IPS DF 6.9 (cell line): ENCODE results near the gene LANCL1.
A peak's percentile ranks its signal among the peaks of the same experiment; 100 is the strongest.

Source experiments
- DNase-seq: peaks from one replicate; pipeline ENCODE4 v3.0.0-alpha.2; 2013; ENCODE audit warnings: low read depth, low spot score
- H3K27ac ChIP-seq: one replicate; pipeline ENCODE4 v1.5.1; 2013; ENCODE audit warnings: low read length, control low read depth
- H3K27me3 ChIP-seq: 2 replicates; pipeline ENCODE4 v1.6.1; 2013; ENCODE audit warnings: mild to moderate bottlenecking, low read length; ENCODE audit not compliant: control insufficient read depth, insufficient read depth
- H3K36me3 ChIP-seq: 2 replicates; pipeline ENCODE4 v1.6.1; 2013; ENCODE audit warnings: low read length; ENCODE audit not compliant: control insufficient read depth, insufficient read depth
- H3K4me1 ChIP-seq: 2 replicates; pipeline ENCODE4 v1.6.1; 2013; ENCODE audit warnings: low read length; ENCODE audit not compliant: control insufficient read depth, insufficient read depth
- H3K4me3 ChIP-seq: 2 replicates; pipeline ENCODE4 v1.5.1; 2013; ENCODE audit warnings: mild to moderate bottlenecking, low read length
- H3K9me3 ChIP-seq: 2 replicates; pipeline ENCODE4 v1.6.1; 2013; ENCODE audit warnings: low read length, inconsistent platforms; ENCODE audit not compliant: control insufficient read depth, insufficient read depth
- WGBS: extraction: QIAGEN DNeasy Blood & Tissue Kit; methylation state at CpG from one replicate; pipeline ENCODE4 v1.1.7; 2013; ENCODE audit warnings: mixed read lengths, missing lambda C conversion rate; ENCODE audit not compliant: insufficient read length, insufficient coverage; 5-methylcytosine and 5-hydroxymethylcytosine counted together

Gene LANCL1

GRCh38 chr2:210493528-210493927 lies 17.0 kb upstream of the LANCL1 start:
- no CpG with 5 or more reads among the region's 3 CpGs for WGBS
- DNase-seq = no peak
- no peak overlapping the region for H3K4me3 ChIP-seq
- H3K27ac ChIP-seq = no peak overlapping the region
- no peaks in the 10 kb centered on the region for H3K9me3 ChIP-seq
- no peaks in the 10 kb centered on the region for H3K4me1 ChIP-seq
- no peaks in the 10 kb centered on the region for H3K36me3 ChIP-seq
- H3K27me3 ChIP-seq = no peaks in the 10 kb centered on the region

- H3K9me3 ChIP-seq = no peaks in the 10 kb centered on the region
- no peaks in the 10 kb centered on the region for H3K27me3 ChIP-seq
- H3K36me3 ChIP-seq = no peaks in the 10 kb centered on the region
- no peak for DNase-seq
- H3K27ac ChIP-seq = no peak overlapping the region
- H3K4me3 ChIP-seq = no peak overlapping the region
- no CpG with 5 or more reads among the region's 2 CpGs for WGBS
- H3K4me1 ChIP-seq = peaks cover 4% of the 10 kb centered on the region
Observed at GRCh38 chr2:210481601-210482175, 5.1 kb upstream of the LANCL1 start.

GRCh38 chr2:210480764-210481163 lies 4.2 kb upstream of the LANCL1 start:
- Histone ChIP-seq H3K27me3 (no peaks in the 10 kb centered on the region), H3K36me3 (no peaks in the 10 kb centered on the region), H3K9me3 (no peaks in the 10 kb centered on the region), H3K4me3 (no peak overlapping the region), H3K4me1 (peaks cover 4% of the 10 kb centered on the region), H3K27ac (no peak overlapping the region)
- no CpG with 5 or more reads among the region's 2 CpGs for WGBS
- DNase-seq = no peak

- Histone ChIP-seq H3K4me1 (peaks cover 4% of the 10 kb centered on the region), H3K4me3 (no peak overlapping the region), H3K27me3 (no peaks in the 10 kb centered on the region), H3K27ac (no peak overlapping the region), H3K9me3 (no peaks in the 10 kb centered on the region), H3K36me3 (no peaks in the 10 kb centered on the region)
- no CpG with 5 or more reads among the region's 3 CpGs for WGBS
- no peak for DNase-seq
Observed at GRCh38 chr2:210480079-210480478, 3.5 kb upstream of the LANCL1 start.

GRCh38 chr2:210478661-210479060 lies 2.1 kb upstream of the LANCL1 start:
- no CpG with 5 or more reads among the region's 2 CpGs for WGBS
- no peaks in the 10 kb centered on the region for H3K36me3 ChIP-seq
- H3K27me3 ChIP-seq = no peaks in the 10 kb centered on the region
- H3K27ac ChIP-seq = no peak overlapping the region
- peaks cover 4% of the 10 kb centered on the region for H3K4me1 ChIP-seq
- H3K9me3 ChIP-seq = no peaks in the 10 kb centered on the region
- no peak overlapping the region for H3K4me3 ChIP-seq
- no peak for DNase-seq

GRCh38 chr2:210477496-210477895 lies 937 bp upstream of the LANCL1 start:
- peak; percentile 29 for DNase-seq
- Histone ChIP-seq H3K9me3 (no peaks in the 10 kb centered on the region), H3K4me1 (peaks cover 4% of the 10 kb centered on the region), H3K36me3 (no peaks in the 10 kb centered on the region), H3K27ac (no peak overlapping the region), H3K4me3 (peak overlapping the region; percentile 39; the same call in 1 of the 2 replicates), H3K27me3 (no peaks in the 10 kb centered on the region)
- no CpG with 5 or more reads among the region's 3 CpGs for WGBS

- H3K36me3 ChIP-seq = 0 out of 2 replicates have a peak, but pooled peaks cover 4% of the 10 kb centered on the region
- no peak overlapping the region; the same call in 1 of the 2 replicates for H3K4me3 ChIP-seq
- no peak overlapping the region for H3K27ac ChIP-seq
- no peaks in the 10 kb centered on the region for H3K4me1 ChIP-seq
- H3K27me3 ChIP-seq = no peaks in the 10 kb centered on the region
- no peak for DNase-seq
- H3K9me3 ChIP-seq = no peaks in the 10 kb centered on the region
- WGBS = no CpG with 5 or more reads among the region's 6 CpGs
Observed at GRCh38 chr2:210475706-210476105, 853 bp downstream of the LANCL1 start.

GRCh38 chr2:210474776-210475175 lies 1.8 kb downstream of the LANCL1 start:
- H3K27me3 ChIP-seq = no peaks in the 10 kb centered on the region
- H3K36me3 ChIP-seq = 0 out of 2 replicates have a peak, but pooled peaks cover 4% of the 10 kb centered on the region
- H3K27ac ChIP-seq = no peak overlapping the region
- no peaks in the 10 kb centered on the region for H3K4me1 ChIP-seq
- no peak overlapping the region for H3K4me3 ChIP-seq
- no peaks in the 10 kb centered on the region for H3K9me3 ChIP-seq
- no CpG with 5 or more reads among the region's 1 CpG for WGBS
- DNase-seq = no peak

GRCh38 chr2:210461401-210461800 lies 15.2 kb downstream of the LANCL1 start:
- no CpG with 5 or more reads among the region's 2 CpGs for WGBS
- H3K27ac ChIP-seq = no peak overlapping the region
- no peak for DNase-seq
- no peaks in the 10 kb centered on the region; the same call in 1 of the 2 replicates for H3K36me3 ChIP-seq
- no peaks in the 10 kb centered on the region for H3K27me3 ChIP-seq
- H3K4me3 ChIP-seq = no peak overlapping the region
- H3K9me3 ChIP-seq = no peaks in the 10 kb centered on the region
- no peaks in the 10 kb centered on the region for H3K4me1 ChIP-seq

- Histone ChIP-seq H3K4me1 (no peaks in the 10 kb centered on the region), H3K9me3 (no peaks in the 10 kb centered on the region), H3K27ac (no peak overlapping the region), H3K36me3 (no peaks in the 10 kb centered on the region; the same call in 1 of the 2 replicates), H3K27me3 (no peaks in the 10 kb centered on the region), H3K4me3 (no peak overlapping the region)
- DNase-seq = no peak
- no CpG with 5 or more reads among the region's 3 CpGs for WGBS
Observed at GRCh38 chr2:210460322-210461227, 16.0 kb downstream of the LANCL1 start.
